Keratinocyte (primary cell): ENCODE data around the gene DEPDC7.

Experiments used
- CTCF ChIP-seq, 3 experiments: IDR thresholded peaks in 1 of 3; conservative IDR thresholded peaks in 1 of 3; optimal IDR thresholded peaks in 1 of 3; 2 replicates in 2 of 3; 3 replicates in 1 of 3; pipeline versions ENCODE3 to v1.5.1; 2011; ENCODE audit warnings: low read length in 3 of 3, mild to moderate bottlenecking in 3 of 3, moderate library complexity in 2 of 3, control low read depth in 1 of 3, inconsistent platforms in 1 of 3; ENCODE audit not compliant: insufficient read depth in 2 of 3; ENCODE audit errors: extremely low read depth in 1 of 3
- EZH2 ChIP-seq: IDR thresholded peaks from one replicate; pipeline ENCODE4 v1.6.1; 2012; ENCODE audit warnings: inconsistent platforms, mild to moderate bottlenecking, low read length, moderate library complexity

GRCh38 chr11:33040862-33041453 lies 25.3 kb downstream of the DEPDC7 start:
- TF ChIP-seq CTCF (optimal IDR thresholded peaks at IDR 0.05 in 1 of 3, IDR thresholded peaks at IDR 0.05 in 1 of 3, conservative IDR thresholded peaks at IDR 0.05 in 1 of 3; ENCODE audit: extremely low read depth in 1 of 3, insufficient read depth in 2 of 3, low read length in 3 of 3) (no peak), EZH2 (no peak)
